GM19468 (cell line): ENCODE data around the gene DSC3.
"Not testable (repeated sequence)": the region's sequence is repeated elsewhere in the genome, so short reads cannot be mapped to it uniquely, and the experiment has no call there.

Experiments used
- ATAC-seq: cut with Tn5 transposase; IDR thresholded peaks from one replicate; pipeline ENCODE4 v1.9.1; 2021; ENCODE audit warnings: mild to moderate bottlenecking, moderate library complexity, moderate number of reproducible peaks; ENCODE audit not compliant: unreplicated experiment; ENCODE audit errors: extremely low read depth

DSC3 gene

DNA sequence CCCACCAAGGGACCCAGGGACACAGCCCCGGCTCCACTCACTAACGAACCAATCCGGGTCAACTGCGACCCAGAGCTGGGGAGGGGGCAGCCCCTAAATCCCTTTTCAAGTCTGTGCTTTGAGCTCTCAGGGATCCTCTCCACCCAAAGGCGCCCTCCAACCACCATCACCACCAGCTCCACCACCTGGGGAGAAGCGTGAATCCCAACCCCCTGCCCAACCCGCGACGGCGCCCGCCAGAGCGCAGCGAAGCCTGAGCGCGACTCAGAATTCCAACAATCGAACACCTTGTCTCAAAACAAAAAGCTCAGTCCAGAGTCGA lies 497 bp downstream of the DSC3 start:
- no peak for ATAC-seq

DNA sequence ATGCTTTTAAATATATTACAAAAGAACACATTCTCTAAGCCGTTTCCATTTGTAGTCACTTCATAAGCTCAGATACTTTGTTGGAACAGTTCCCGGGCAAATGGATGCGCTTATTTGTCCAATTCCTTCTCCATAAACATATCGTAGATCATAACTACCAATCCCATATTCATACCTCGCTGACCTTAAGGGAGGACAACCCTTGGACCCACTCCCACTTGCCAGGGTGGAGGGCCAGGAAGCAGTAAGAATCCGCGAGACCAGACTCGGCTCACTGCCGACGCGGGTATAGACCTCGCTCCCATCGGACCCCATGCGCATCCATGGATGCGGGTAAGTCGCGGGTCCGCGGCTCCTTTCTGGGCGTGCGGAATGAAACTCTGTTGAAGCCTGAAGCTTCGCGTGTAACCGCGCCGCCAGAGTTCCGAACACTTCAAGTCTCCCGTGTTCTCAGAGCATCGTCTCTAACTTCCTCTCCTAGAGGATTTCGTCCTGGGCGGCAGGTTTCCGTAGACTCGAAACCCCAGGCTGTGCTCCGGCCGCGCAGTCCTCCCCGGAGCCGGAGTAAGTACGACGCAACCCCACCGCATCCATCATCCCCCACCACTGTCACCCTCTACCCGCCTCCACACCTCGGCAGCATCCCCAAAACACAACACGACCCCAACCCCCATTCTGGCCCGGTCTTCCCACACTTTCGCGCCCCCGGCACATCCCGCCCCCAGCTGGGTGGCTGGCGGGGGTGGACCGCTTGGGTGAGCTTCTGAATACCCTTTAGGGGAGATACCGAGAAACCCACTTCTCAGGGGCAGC lies 1.1 kb downstream of the DSC3 start:
- ATAC-seq = no peak

GRCh38 chr18:31040686-31041270 lies 1.8 kb downstream of the DSC3 start:
- no peak for ATAC-seq

GRCh38 chr18:31039426-31039825 lies 3.1 kb downstream of the DSC3 start:
- no peak for ATAC-seq

DNA sequence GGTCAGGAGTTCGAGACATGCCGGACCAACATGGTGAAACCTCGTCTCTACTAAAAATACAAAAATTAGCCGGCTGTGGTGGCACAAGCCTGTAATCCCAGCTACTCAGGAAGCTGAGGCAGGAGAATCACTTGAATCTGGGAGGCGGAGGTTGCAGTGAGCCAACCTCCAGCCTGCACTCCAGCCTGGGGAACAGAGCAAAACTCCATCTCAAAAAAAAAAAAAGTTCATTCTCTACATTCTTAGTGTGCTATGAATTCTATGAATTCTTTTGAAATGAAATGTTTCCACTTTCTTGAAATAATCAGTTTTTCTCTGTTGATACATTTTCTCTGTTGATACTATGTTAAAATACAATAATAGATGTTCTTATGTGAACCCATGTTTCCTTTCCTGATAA lies 4.9 kb downstream of the DSC3 start:
- ATAC-seq = not testable (repeated sequence)

DNA sequence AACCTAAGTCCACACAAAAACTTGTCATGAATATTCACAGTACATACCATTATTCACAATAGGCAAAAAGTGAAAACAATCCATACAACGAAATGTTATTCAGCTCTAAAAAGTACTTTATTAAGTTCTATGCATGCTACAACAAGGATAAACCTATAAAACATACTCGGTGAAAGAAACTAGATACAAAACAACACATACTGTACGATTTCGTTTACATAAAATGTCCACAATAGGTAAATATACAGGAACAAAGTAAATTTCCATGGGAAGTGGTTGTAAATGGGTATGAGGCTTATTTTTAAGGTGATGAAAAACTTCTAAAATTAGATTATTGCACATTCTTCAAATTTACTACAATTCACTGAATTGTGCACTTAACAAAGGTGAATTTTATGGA lies 8.0 kb downstream of the DSC3 start:
- ATAC-seq = no peak

GRCh38 chr18:31030574-31031278 lies 11.8 kb downstream of the DSC3 start:
- no peak for ATAC-seq

DNA sequence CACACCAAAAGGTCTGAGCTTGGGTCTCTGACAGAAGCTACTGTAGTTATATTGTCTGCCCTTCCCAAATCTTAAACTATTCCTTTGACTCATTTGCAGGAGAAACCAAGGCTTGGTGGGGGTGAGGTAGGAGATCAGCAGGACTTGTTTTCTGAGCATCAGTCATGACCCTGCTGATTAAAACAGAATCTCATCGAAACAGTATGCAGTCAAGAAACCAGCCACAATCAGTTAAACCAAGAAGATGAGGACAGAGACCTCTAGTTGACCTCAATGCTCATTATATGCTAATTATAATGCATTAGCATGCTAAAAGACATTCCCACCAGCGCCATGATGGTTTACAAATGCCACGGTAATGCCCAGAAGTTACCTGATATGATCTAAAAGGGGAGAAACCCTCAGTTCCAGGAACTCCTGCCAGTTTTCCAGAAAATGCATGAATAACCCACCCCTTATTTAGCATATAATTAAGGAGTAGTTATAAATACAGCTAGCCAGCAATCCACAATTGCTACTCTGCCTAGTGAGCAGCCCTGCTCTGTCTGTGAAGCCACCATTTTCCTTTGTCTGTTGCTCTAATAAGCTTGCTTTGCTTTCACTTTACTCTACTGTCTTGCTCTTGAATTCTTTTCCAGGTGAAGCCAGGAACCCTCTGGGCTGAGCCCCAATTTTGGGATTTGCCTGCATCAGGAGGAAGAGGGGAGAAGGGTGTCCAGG lies 26.7 kb downstream of the DSC3 start:
- ATAC-seq = no peak

DNA sequence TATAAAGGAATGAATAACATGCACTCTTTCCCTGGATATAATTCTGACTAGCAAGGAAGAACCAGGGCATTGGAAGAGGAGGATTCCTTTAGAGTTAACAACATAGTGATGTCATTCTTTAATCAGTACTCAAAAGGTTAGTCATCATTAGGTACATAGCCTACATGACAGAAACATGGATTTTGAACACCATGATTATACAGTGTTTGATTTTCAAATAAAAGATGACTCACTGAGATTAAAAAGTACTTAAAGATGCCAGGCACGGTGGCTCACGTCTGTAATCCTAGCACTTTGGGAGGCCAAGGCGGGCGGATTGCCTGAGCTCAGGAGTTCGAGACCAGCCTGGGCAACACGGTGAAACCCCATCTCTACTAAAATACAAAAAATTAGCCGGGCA lies 31.1 kb downstream of the DSC3 start:
- not testable (repeated sequence) for ATAC-seq

GRCh38 chr18:31010601-31011000 lies 31.9 kb downstream of the DSC3 start:
- ATAC-seq = no peak

DNA sequence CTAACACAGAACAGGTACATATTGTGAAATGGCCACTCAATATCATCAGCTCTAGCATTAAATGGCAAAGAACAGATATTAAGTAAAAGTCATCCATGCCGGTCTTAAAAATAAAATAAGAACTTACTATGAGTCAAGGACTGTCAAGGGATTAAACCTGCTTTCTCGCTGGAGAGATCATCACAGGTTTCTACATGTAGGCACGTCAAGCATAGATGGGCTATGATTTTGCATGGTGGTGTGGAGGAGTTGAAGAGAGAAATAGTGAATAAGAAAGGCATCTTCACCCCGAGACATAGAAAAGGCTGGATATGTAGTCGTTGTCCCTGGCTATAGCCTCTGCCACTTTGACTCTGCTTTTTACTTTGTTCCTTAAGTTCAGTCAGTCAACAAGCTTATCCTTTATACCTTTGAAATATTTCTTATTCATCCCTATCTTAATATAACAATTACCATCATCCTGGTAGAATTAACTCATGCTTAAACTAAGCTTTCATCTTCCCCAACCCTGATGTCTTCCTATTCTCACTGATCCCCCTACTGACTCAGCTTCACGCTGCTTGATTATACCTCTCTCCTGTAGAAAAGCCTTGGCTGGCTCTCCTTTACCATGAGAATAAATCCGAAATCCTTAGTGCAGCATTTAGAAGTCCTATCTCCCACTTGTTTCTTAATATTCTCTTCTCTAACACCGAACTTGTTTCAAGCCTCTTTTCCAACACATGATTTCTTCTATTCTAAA lies 42.5 kb downstream of the DSC3 start:
- no peak for ATAC-seq

GRCh38 chr18:30999186-30999585 lies 43.4 kb downstream of the DSC3 start:
- no peak for ATAC-seq

GRCh38 chr18:30997223-30997622 lies 45.3 kb downstream of the DSC3 start:
- ATAC-seq = no peak

DNA sequence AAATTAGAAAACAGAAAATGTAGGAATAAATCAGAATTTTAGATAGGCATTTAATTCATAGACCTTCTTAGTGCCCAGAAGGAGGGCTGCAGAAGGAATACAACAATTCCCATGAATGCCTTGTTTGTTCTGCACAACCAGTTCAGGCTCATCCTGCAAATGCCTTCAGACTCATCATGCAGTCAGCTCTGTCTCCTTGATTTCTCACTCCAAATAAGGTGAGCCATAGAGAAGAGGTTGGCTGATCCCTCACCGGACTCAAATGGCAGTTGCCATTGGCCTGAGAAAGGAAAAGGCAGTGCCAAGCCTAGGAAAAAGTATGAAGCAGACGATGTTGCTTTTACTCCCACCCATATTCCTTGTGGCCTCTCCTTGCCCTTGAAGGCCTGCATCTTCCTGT lies 50.3 kb downstream of the DSC3 start:
- no peak for ATAC-seq

DNA sequence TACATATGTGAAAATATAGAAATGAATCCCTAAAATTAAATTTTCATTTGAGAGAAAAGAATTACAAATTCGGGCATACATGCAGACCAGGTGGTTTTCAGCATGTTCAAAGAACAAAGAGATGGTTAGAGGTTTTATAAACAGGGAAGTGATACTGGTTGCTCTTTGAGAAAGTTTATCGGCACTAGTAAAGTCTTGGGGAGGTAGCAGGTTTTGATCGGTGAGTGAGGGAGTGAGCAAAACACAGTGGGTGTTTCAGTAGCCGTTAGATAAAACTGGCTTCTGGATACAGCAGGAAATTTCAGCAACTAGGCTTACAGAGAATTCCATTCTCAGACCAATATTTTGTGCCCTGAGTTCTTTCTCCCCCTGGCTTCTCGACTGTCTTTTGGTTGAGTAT lies 51.1 kb downstream of the DSC3 start:
- no peak for ATAC-seq

- ATAC-seq = no peak
These were observed 53.4 kb downstream of the DSC3 start for GRCh38 chr18:30989141-30989540.

DNA sequence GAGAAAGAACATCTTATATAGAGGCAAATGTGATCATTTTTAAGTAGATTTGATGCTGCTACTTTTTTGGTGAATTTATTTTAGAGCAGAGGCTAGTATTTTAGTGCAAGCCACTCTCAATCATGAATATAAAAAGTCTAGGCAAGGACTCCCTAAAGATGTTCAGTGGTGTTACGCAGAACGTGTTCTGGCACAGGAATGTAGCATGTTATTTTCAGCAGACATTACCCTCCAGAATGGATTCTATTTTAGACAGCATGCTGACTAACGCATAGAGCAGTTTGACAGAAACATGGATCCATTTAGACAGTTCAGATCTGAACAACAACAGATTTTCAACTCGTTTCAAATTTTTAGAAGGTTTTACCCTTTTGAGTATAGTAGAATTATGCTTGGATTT lies 54.1 kb downstream of the DSC3 start:
- no peak for ATAC-seq

GRCh38 chr18:30987467-30988241 lies 54.9 kb downstream of the DSC3 start:
- no peak for ATAC-seq

GRCh38 chr18:30985753-30986152 lies 56.8 kb downstream of the DSC3 start:
- no peak for ATAC-seq
